Myocyte (in vitro differentiated cells): ENCODE data around the gene SYT1. TPM values are rescaled to one million over a fixed set of nuclear protein-coding genes. Genes with fewer than 3 reads are reported as not detected.

Experiments
- DNase-seq: peaks from one replicate; pipeline ENCODE4 v3.0.0-alpha.2; 2012; ENCODE audit warnings: low read depth
- total RNA-seq: library from RNA; depleted of rRNA; stranded (reverse); fragments of >200 nt; gene quantifications from 2 replicates; pipeline ENCODE4 v1.2.3, GENCODE V29; 2014

Gene SYT1
- total RNA-seq, 1 donor from 2014 or later, result 29.6 TPM

DNA sequence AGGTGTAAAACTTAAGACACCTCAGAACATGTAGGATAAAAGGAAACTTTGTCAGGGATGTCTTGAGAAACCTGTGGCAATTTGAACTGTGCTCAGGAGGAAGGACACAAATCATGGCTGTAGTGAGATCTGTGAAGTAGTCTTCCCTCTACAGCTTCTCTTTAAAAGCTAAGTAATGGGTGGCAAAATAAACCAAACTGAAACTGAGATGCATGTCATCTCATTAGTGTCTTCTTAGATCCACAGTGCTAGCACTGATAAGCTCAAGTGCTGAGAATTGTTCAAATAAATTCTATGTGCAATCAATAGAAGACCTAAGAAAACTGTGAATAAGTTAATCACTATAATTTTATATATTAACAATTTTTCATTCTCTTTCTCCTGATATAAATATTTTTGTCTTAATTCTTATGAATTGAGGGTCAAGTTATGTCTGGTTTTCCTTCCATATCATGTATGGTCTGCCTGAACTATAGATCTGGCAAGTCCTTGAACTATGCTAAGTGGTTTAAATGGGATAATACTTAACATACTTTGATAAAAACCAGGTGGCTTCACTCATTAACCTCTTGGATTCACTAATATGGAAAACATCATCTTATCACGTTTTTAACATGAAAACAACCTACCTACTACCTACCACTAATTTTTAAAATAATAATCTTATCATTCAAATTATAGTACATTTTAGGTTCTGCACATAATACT is 27.2 kb downstream of the SYT1 start:
- DNase-seq, result no peak

DNA sequence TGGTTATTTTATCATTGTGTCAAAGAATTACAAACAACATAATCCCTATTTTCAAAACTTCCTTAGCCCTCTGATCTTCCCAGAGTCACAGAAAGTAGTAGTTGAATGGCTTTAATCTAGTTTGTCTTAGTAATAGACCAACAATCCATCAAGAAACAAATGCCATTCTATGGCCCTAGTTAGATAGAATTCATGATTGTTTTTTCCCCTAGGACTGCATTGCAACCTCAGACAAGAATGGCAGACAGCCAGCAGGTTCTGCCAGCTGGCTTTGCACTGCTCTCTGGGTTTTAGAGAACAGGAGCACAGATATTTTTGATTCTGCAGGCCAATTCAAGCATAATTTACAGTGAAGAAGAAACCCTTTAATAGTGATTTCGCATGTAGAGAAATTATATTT is 33.8 kb downstream of the SYT1 start:
- peak; percentile 86 for DNase-seq

DNA sequence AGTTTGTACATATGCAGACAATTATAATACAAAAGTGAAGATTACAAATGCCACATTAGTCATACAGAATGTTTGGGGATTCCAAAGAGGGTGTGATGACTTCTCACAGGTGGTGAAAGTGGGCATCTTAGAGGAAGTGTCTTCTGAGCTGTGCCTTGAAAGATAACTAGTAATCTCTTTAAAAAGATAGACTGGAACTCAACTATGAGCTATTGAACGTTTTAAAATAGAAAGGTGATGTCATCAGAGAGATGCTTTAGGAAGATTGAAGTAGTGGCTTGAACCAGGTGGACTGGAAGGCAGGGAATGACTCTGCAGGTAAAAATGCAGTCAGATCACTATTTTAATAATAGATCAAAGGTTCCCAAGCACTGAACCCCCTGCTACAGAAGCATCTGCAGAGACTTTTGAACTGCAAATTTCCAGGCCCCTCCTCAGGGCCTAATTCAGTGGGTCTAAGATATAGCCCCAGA is 50.3 kb downstream of the SYT1 start:
- peak; percentile 22 for DNase-seq

DNA sequence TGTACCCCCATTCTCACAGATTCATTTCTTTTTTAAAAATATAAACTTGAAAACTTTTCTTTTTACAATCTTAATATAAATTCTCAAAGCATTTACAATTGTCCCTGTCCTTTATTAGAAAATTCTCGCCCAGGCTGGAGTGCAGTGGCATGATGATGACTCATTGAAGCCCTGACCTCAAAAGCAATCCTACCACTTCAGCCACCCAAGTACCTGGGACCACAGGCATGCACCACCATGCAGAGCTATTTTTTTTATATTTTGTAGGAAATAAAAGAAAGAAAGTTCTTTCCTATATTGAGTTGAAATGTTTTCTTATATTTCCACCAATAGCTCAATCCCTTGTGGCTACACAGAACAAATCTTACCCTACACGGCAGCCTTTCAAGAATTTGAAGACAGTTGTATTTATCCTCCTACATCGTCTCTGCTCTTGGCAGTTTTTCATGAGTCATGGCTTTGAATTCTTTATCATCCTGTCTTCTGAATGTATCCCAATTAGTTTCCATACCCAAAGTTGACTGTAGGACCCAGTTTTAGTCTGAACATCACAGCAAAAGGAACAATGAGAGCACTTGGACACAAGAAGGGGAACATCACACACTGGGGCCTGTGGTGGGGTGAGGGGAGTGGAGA is 52.4 kb downstream of the SYT1 start:
- peak; percentile 66 for DNase-seq

- no peak for DNase-seq
Measured at GRCh38 chr12:78917513-78917912, 52.9 kb downstream of the SYT1 start.

DNA sequence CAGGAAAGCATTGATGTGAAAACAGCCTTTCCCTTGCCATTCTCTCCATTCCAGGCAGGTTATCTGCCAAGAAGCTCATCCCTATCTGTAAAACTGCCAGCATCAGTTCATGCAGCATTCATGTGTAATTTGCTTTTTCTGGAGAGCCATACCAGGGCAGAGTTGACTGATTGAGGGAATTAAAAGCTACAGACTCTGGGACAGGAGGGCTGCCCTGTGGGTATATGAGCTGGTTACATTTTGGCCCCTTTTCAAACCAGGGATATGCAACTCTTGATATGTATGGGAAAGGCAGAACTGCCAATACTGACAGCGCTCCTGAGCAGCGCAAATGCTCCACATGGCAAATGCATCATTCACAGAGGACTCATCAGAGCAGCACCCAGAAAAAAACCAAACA is 53.7 kb downstream of the SYT1 start:
- DNase-seq, result no peak

DNA sequence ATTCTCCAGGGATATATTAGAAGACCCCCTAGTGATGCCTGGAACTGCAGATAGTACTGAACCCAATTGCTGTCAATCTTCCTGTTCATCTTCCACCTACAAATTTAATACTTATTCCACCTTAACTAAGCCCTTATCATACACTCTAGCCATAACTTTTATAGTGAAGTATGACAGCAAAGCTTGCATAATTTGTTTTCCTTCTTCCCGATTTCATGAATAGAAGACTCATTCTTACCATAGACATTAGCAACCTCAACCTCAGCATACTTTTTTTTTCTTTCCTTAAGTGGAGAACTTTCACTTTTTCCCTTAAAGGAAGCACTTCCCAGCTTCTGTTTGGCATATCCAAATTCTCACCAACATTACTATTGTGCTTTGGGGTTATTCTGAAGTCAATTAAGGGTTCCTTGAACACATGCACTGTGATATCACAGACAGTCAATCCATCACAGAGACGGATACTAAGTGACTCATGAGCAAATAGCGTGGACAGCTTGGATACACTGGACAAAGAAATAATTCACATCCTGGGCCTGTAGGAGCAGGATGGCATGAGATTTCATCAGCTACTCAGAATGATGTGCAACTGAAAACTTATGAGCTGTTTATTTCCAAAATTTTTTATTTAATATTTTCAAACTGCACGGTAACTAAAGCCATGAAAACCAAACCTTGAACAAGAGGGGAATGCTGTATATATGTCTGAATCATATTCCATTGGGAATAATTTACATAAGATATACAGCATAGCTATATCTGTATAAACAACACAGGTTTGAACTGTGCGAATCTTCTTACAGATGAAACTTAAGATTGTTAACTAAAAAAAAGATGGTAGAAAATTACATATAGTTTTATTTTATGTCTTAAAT is 63.9 kb downstream of the SYT1 start:
- peak; percentile 48 for DNase-seq

DNA sequence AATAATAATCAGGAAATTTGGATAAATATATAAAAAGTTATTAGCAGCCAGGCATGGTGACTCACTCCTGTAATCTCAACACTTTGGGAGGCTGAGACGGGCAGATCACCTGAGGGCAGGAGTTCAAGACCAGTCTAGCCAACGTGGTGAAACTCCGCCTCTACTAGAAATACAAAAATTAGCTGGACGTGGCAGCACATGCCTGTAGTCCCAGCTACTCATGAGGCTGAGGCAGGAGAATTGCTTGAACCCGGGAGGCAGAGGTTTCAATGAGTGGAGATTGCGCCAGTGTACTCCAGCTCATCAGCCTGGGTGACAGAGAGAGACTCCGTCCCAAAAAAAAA is 64.5 kb downstream of the SYT1 start:
- DNase-seq, result no peak

DNA sequence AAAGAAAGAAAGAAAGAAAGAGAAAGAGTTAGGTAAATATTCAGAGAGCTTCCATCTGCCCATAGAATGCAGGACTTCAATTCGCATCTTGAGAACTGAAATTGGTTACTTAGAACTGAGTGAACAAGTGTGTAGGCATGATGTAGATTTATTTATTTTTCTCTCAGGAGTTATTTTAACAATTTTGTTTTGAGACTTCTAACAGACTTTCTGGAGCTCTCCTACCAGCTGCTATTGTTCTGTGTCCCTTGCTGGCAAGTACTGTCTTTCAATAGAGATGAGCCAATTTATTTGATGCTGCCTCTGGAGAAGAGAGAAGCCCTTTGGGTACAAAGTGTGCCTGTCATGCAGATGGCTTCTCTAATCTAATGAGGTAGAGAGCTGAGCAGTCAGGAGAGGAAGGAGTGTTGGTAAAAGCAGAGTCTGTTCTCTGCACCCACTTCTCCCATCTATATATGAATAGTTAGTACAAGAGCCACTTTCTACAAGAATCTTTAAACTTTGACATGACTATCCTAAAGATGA is 67.0 kb downstream of the SYT1 start:
- DNase-seq, result peak; percentile 4

DNA sequence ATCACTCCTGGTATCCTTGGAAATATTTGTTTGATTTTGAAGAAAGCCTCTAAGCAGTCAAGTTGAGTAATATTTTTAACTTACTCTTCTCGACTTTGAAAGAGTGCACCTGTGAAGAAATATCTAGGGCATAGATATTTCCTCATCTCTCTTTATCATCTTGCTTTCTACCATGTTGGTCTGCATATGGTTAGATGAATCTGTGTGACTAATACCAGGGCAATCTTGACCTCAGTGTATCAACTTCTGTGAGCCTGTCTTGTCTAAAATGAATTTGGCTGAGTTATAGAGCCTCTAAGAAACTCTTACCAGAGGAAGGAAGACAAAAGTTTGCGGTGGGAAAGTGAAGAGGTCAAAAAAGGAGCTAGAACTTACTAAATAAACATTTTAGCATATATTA is 68.4 kb downstream of the SYT1 start:
- peak; percentile 13 for DNase-seq

GRCh38 chr12:78938341-78939084 is 73.9 kb downstream of the SYT1 start:
- DNase-seq, result no peak

GRCh38 chr12:78949532-78949931 is 85.0 kb downstream of the SYT1 start:
- DNase-seq, result no peak

GRCh38 chr12:78951803-78952551 is 87.4 kb downstream of the SYT1 start:
- DNase-seq, result no peak

- DNase-seq, result no peak
Measured at GRCh38 chr12:78952552-78952929, 88.0 kb downstream of the SYT1 start.

DNA sequence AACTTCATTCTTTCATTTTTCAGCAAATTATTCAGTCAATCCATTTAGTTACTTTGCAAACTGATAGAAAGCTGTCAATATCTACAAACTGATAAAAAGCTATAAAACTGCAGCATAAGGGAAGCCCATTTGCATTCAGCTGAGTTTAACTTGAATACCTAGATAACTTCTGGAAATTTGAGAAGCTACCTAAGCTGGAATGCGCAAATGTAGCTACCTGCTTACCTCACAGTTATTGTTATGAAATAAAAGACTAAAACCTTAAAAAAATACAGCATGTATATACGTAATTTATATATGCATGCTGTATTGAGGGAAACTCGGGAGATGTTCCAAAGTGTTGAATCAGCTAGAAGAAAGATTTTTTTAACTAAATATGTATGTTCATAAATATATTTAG is 94.4 kb downstream of the SYT1 start:
- no peak for DNase-seq

- DNase-seq, result peak; percentile 48
Measured at GRCh38 chr12:78959556-78959955, 95.0 kb downstream of the SYT1 start.

DNA sequence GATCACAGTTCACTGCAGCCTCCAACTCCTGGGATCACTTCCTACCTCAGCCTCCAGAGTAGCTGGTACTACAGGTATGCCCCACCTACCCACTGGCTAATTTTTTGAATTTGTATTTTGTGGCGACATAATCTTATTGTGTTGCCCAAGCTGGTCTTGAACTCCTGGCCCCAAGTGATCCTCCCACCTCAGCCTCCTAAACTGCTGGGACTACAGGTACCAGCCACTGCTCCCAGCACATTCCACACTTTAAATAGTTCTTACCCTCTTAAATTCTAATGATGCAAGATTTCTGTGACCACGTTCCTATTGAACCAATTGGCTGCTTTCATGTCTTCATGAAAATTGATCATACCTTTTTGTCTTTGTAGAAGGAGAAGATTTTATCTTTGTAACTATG is 96.6 kb downstream of the SYT1 start:
- no peak for DNase-seq

DNA sequence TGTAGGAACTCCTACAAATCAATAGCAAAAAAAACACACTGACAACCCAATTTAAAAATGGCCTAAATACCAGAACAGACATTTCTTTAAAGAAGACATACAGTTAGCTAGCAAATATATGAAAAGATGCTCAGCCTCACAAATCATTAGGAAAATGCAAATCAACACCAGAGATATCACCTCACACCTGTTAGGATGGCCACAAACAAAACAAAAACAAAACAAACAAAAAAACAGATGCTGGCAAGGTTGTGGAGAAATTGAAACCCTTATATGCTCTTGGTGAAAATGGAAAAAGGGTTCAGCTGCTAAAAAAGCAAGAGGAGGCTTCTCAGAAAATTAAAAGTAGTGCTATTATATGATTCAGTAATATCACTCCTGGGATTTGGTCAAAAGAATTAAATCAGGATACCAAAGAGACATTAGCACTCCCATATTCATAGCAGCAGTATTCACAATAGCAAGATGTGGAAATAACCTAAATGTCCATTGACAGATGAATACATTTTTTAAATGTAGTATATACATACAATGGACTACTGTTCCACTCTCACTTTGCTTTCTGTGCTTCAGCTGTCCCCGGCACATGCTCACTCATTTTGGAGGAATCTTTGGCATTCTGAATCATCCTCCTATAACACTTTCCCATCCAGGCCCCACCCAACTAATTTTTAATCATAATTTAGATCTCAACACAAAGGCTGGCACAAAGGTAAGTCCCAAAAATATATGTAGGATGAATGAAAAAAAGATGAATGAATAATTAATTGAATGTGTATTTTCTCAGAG is 99.1 kb downstream of the SYT1 start:
- DNase-seq, result peak; percentile 72

DNA sequence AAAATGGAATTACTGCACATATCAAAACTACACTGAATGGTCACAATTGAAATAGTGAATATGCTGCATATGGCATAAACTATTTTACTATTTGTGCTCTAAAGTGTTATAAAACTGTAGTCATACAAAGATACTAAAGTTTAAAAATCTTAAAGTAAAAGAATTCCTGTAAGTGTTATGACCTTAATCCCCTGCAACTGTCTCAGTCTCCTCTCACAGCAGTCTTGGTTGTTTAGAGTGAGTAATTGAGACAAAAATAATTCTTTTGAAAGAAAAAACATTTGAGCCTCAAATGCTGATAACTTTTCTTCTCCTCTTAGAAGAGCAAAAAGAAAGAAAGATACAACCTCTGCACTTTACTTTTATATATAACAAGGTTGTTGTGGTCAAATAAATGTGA is 99.9 kb downstream of the SYT1 start:
- peak; percentile 52 for DNase-seq

DNA sequence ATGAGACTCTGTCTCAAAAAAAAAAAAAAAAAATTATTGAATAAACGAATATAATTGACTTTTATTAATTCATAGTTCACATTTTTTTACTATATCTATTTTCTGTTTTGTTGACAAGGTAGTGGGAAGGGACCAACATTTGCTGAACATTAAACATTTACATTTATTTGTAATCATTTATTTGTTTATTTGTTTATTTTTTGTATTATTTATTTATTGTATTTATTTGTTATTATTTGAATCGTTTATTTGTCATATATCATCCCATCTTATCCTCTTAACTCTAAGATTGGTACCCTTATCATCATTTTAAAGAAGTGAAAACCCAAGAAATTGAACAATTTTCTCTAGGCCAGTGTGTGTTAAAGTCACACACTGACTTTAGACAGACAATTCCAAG is 101.5 kb downstream of the SYT1 start:
- DNase-seq, result no peak
